IPS-NIHi11 (cell line): ENCODE results near the gene KCNK3.
"Not testable (repeated sequence)": the region's sequence is repeated elsewhere in the genome, so short reads cannot be mapped to it uniquely, and the experiment has no call there.

ENCODE experiments used
- DNase-seq: peaks from one replicate; pipeline ENCODE4 v3.0.0; 2012; ENCODE audit warnings: mixed read lengths, low spot score

Gene KCNK3

GRCh38 chr2:26756337-26756736, 63.8 kb downstream of the KCNK3 start:
- DNase-seq, result no peak

DNA sequence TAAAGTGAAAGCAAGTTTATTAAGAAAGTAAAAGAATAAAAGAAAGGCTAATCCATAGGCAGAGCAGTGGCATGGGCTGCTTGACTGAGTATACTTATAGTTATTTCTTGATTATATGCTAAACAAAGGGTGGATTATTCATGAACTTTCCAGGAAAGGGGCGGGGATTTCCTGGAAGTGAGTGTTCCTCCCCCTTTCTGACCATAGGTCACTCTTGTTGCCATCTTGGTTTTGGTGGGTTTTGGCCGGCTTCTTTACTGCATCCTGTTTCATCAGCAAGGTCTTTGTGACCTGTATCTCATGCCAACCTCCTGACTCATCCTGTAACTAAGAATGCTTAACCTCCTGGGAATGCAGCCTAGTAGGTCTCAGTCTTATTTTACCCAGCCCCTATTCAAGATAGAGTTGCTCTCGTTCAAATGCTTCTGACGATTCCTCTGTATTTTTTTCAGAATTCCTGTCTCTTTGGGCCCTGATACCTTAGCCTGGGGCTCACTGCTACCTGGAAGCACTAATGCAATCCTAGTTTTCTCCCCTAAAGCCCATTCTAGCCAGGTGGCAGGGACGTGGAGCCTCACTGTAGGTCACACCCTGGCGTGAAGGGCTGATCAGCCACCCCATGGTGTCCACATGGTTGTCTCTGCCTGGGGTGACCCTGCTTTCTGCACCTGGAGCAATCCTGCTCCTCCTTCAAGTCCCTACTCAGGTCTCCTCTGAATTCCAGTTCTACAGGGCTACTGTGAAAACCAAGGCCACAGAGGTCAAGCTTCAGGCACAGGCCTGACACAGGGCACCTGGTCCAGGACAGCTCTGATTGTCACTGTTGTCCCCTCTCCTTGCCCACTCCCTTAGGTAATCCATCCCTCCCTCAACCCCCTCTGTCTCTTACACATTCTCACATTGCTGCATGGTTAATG, 65.6 kb downstream of the KCNK3 start:
- DNase-seq, result no peak

DNA sequence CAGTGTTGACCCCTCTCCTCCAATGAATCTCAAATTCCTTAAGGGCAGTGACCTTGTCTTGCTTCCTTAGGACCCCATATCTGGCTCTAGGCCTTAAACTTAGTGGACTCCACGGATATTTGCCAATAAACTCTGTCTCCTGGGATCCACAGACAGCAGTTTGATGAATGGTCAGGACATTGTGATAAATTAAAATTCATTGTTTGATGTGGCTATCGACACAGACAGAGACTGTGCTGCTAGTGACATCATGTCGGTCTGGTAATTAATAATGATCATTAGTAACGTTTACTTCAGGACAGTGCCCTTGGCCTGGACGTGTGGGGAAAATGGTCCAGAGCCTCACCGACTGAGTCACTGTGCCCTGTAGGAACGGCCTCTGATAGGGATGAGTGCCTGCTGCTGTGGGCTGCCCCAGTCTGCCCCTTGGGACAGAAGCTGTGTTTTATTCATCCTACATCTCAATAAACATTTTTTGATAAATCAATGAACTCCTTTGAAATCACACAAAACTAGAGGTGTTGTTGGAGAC, 66.3 kb downstream of the KCNK3 start:
- DNase-seq, result no peak

- DNase-seq, result no peak
Measured at GRCh38 chr2:26759845-26760244, 67.3 kb downstream of the KCNK3 start.

GRCh38 chr2:26760991-26761390, 68.5 kb downstream of the KCNK3 start:
- DNase-seq, result not testable (repeated sequence)

DNA sequence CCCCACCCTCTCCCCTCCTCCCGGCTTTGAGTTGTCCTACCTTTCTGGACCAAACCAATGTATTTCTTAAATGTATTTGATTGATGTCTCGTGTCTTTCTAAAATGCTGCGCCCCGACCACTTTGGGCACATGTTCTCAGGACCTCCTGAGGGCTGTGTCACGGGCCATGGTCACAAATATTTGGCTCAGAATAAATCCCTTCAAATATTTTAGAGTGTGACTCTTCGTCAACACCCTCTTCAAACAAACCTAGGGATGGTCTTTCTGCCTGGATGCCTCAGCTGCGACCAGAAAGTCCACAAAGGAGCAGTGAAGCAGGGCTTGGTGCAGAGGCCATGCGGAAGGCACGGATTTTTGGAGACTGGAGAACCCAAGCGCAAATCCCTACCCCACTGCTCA, 70.5 kb downstream of the KCNK3 start:
- no peak for DNase-seq

GRCh38 chr2:26764078-26764887, 71.8 kb downstream of the KCNK3 start, which contains the start of gene SLC35F6:
TSS of gene SLC35F6 (plus strand) at chr2:26764284. CDS start at chr2:26764350, 66 bp downstream.
- DNase-seq, result peak; percentile 96

GRCh38 chr2:26764906-26765305, 72.4 kb downstream of the KCNK3 start:
- DNase-seq, result no peak

GRCh38 chr2:26765475-26766200, 73.1 kb downstream of the KCNK3 start:
- no peak for DNase-seq

DNA sequence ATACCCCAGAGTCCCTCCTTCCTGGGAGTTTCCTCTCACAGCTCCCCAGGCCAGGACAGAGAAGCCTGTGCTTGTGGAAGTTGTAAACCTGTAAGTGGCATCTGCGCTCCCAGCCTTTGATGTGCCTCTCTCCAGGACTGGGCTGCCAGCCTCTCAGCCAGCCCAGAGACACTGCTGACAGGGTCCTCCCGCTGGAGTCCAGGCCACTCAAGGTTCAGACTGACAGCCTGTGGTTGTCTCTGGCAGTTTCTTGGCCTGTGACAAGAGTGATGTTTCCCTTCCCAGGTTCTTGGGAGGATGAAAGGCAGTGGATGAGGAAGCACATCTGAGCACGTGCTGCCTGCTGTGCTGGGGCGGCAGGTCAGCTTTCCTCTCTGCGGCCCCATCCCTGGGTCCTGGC, 74.6 kb downstream of the KCNK3 start:
- no peak for DNase-seq

- no peak for DNase-seq
Measured at GRCh38 chr2:26767894-26768487, 75.5 kb downstream of the KCNK3 start.

GRCh38 chr2:26768759-26769088, 76.2 kb downstream of the KCNK3 start:
- DNase-seq, result no peak

DNA sequence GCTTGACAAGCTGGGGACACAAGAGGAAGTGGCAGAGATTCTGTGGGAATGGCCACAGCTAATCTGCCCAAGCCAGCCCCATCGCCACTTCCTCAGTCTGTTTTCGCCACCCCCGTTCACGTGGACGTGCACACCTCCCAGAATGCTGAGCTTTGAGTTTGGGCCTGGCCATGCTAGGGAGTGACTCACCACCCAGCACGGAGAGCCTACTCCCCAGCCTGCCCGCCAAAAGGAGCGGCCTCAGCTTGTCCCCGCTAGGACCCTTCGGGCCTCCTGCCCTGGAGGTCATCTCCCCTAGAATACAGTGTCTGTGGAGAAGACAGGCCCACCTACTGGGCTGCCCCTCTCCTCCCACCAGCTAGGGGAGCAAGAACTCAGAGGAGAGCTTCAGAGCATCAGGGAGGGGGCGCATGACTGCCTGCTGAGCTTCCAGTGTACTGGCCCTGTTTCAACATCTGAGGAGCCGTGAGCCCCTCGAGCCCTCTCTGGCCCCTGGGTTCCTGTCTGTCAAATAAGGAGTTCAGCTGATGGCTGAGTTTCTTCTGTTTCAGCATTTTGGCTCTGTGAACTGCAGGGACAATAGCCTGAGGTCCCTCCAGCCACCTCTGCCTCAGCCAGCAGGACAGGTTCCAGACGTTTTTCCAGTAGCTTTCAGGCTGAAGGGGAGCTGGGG, 76.7 kb downstream of the KCNK3 start:
- DNase-seq, result no peak

- no peak for DNase-seq
Measured at GRCh38 chr2:26770986-26771586, 78.6 kb downstream of the KCNK3 start.

GRCh38 chr2:26772064-26773001, 79.8 kb downstream of the KCNK3 start:
- DNase-seq, result no peak

DNA sequence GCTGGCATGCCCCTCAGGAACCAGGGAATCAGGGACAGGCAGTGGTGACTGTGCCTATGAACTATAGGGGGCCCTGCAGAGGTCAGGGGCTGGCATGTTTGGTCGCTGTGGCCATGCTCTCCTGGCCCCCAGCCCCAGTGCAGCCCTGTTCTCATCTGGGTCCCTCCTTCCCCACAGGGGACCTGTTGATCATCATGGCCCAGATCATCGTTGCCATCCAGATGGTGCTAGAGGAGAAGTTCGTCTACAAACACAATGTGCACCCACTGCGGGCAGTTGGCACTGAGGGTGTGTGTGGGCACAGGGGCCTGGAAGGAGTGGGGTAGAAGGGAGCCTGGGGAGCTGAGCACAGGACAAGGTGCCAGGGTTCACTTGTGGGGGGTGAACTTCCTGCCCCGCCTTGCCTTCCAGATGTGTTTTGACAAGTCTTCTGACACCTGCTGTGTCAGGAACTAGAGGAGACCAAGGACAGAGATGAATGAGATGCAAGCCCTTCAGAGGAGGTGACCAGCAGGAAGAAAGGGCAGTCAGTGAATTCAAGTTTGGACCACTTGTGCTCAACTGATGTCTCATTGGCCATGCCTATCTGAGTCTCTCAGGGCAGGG, 83.8 kb downstream of the KCNK3 start:
- DNase-seq, result no peak

GRCh38 chr2:26778098-26778497, 85.6 kb downstream of the KCNK3 start:
- DNase-seq, result no peak

DNA sequence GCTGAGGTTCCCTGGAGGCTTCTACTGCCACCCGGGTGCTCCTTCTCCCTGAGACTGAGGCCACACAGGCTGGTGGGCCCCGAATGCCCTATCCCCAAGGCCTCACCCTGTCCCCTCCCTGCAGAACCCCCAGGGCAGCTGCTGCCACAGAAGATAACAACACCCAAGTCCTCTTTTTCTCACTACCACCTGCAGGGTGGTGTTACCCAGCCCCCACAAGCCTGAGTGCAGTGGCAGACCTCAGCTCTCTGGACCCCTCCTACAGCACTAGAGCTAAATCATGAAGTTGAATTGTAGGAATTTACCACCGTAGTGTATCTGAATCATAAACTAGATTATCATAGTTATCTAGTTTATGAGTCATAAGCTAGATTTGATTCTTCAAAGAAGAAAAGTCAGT, 86.0 kb downstream of the KCNK3 start:
- no peak for DNase-seq

- no peak for DNase-seq
Measured at GRCh38 chr2:26780203-26780760, 87.8 kb downstream of the KCNK3 start.
